ENCODE results near the gene KREMEN1.
A peak's percentile ranks its signal among the peaks of the same experiment; 100 is the strongest.

Gene KREMEN1

GRCh38 chr22:29157759-29158535 is 85.1 kb downstream of the KREMEN1 start:
- H4K5ac ChIP-seq (ENCODE audit: low read length) = no peak overlapping the region
- H3K27ac ChIP-seq (ENCODE audit: low read depth, low read length) = no peak overlapping the region
- no peak overlapping the region for H2AK5ac ChIP-seq (ENCODE audit: low read length)
- no peak overlapping the region for H3K4me2 ChIP-seq (ENCODE audit: low read length)
- H3K4ac ChIP-seq (ENCODE audit: low read depth, low read length) = no peak overlapping the region
- no peaks in the 10 kb centered on the region for H3K79me1 ChIP-seq (ENCODE audit: low read length)
- H4K8ac ChIP-seq (ENCODE audit: low read depth, low read length) = no peak overlapping the region
- H3K23ac ChIP-seq (ENCODE audit: low read length) = no peak overlapping the region
- H3K56ac ChIP-seq (ENCODE audit: low read length) = no peak overlapping the region
- no peak overlapping the region for H2BK120ac ChIP-seq (ENCODE audit: low read depth, low read length)
- no peak overlapping the region for H2BK5ac ChIP-seq (ENCODE audit: low read length)
- H3K79me2 ChIP-seq (ENCODE audit: control insufficient read depth, insufficient read depth, low read length) = no peaks in the 10 kb centered on the region
- no peak overlapping the region for H3K18ac ChIP-seq (ENCODE audit: low read length)
- WGBS (ENCODE audit: extremely low coverage, insufficient coverage, low lambda C conversion rate) = no CpG with 5 or more reads among the region's 11 CpGs
- H3K9ac ChIP-seq (ENCODE audit: low read length) = no peak overlapping the region
- H2BK15ac ChIP-seq (replicated peaks; ENCODE audit: low read depth) = no peak overlapping the region
- H3K36me3 ChIP-seq (ENCODE audit: control insufficient read depth, insufficient read depth, low read length) = no peaks in the 10 kb centered on the region
- H3K4me3 ChIP-seq (ENCODE audit: low read length) = no peak overlapping the region
- DNase-seq = peak; percentile 65
- no peaks in the 10 kb centered on the region for H3K27me3 ChIP-seq (ENCODE audit: insufficient read depth, low read length, poor library complexity)
- peaks cover 2% of the 10 kb centered on the region for H3K4me1 ChIP-seq (ENCODE audit: control insufficient read depth, low read depth, low read length)

- Histone ChIP-seq H3K79me1 (ENCODE audit: low read length) (no peaks in the 10 kb centered on the region), H3K9ac (ENCODE audit: low read length) (no peak overlapping the region), H4K5ac (ENCODE audit: low read length) (no peak overlapping the region), H3K4me3 (ENCODE audit: low read length) (no peak overlapping the region), H3K27me3 (ENCODE audit: insufficient read depth, low read length, poor library complexity) (no peaks in the 10 kb centered on the region), H4K8ac (ENCODE audit: low read depth, low read length) (no peak overlapping the region), H3K56ac (ENCODE audit: low read length) (no peak overlapping the region), H3K27ac (ENCODE audit: low read depth, low read length) (no peak overlapping the region), H3K79me2 (ENCODE audit: control insufficient read depth, insufficient read depth, low read length) (no peaks in the 10 kb centered on the region), H2BK15ac (replicated peaks; ENCODE audit: low read depth) (no peak overlapping the region), H3K4ac (ENCODE audit: low read depth, low read length) (no peak overlapping the region), H3K18ac (ENCODE audit: low read length) (no peak overlapping the region), H3K36me3 (ENCODE audit: control insufficient read depth, insufficient read depth, low read length) (no peaks in the 10 kb centered on the region), H2BK5ac (ENCODE audit: low read length) (no peak overlapping the region), H3K4me1 (ENCODE audit: control insufficient read depth, low read depth, low read length) (no peaks in the 10 kb centered on the region), H2BK120ac (ENCODE audit: low read depth, low read length) (no peak overlapping the region), H2AK5ac (ENCODE audit: low read length) (no peak overlapping the region), H3K23ac (ENCODE audit: low read length) (no peak overlapping the region), H3K4me2 (ENCODE audit: low read length) (no peak overlapping the region)
- no peak for DNase-seq
- no CpG with 5 or more reads among the region's 5 CpGs for WGBS (ENCODE audit: extremely low coverage, insufficient coverage, low lambda C conversion rate)
Measured at GRCh38 chr22:29158546-29158945, 85.7 kb downstream of the KREMEN1 start.

GRCh38 chr22:29163808-29164207 is 91.0 kb downstream of the KREMEN1 start:
- Histone ChIP-seq H3K18ac (ENCODE audit: low read length) (no peak overlapping the region), H2BK120ac (ENCODE audit: low read depth, low read length) (no peak overlapping the region), H3K4me3 (ENCODE audit: low read length) (no peak overlapping the region), H3K4me2 (ENCODE audit: low read length) (no peak overlapping the region), H2BK5ac (ENCODE audit: low read length) (no peak overlapping the region), H3K27me3 (ENCODE audit: insufficient read depth, low read length, poor library complexity) (no peaks in the 10 kb centered on the region), H3K56ac (ENCODE audit: low read length) (no peak overlapping the region), H3K23ac (ENCODE audit: low read length) (no peak overlapping the region), H3K27ac (ENCODE audit: low read depth, low read length) (no peak overlapping the region), H3K9ac (ENCODE audit: low read length) (no peak overlapping the region), H3K36me3 (ENCODE audit: control insufficient read depth, insufficient read depth, low read length) (no peaks in the 10 kb centered on the region), H4K8ac (ENCODE audit: low read depth, low read length) (no peak overlapping the region), H4K5ac (ENCODE audit: low read length) (no peak overlapping the region), H3K79me2 (ENCODE audit: control insufficient read depth, insufficient read depth, low read length) (no peaks in the 10 kb centered on the region), H3K79me1 (ENCODE audit: low read length) (no peaks in the 10 kb centered on the region), H3K4ac (ENCODE audit: low read depth, low read length) (no peak overlapping the region), H3K4me1 (ENCODE audit: control insufficient read depth, low read depth, low read length) (no peaks in the 10 kb centered on the region), H2BK15ac (replicated peaks; ENCODE audit: low read depth) (no peak overlapping the region), H2AK5ac (ENCODE audit: low read length) (no peak overlapping the region)
- WGBS (ENCODE audit: extremely low coverage, insufficient coverage, low lambda C conversion rate) = no CpG with 5 or more reads among the region's 13 CpGs
- no peak for DNase-seq

- no peaks in the 10 kb centered on the region for H3K79me2 ChIP-seq (ENCODE audit: control insufficient read depth, insufficient read depth, low read length)
- H3K27ac ChIP-seq (ENCODE audit: low read depth, low read length) = no peak overlapping the region
- no peaks in the 10 kb centered on the region for H3K36me3 ChIP-seq (ENCODE audit: control insufficient read depth, insufficient read depth, low read length)
- no peak overlapping the region for H2BK15ac ChIP-seq (replicated peaks; ENCODE audit: low read depth)
- H3K23ac ChIP-seq (ENCODE audit: low read length) = no peak overlapping the region
- no peak overlapping the region for H3K4me2 ChIP-seq (ENCODE audit: low read length)
- H3K56ac ChIP-seq (ENCODE audit: low read length) = no peak overlapping the region
- no peak overlapping the region for H2BK5ac ChIP-seq (ENCODE audit: low read length)
- H3K4me1 ChIP-seq (ENCODE audit: control insufficient read depth, low read depth, low read length) = no peaks in the 10 kb centered on the region
- no peaks in the 10 kb centered on the region for H3K27me3 ChIP-seq (ENCODE audit: insufficient read depth, low read length, poor library complexity)
- no peaks in the 10 kb centered on the region for H3K79me1 ChIP-seq (ENCODE audit: low read length)
- WGBS (ENCODE audit: extremely low coverage, insufficient coverage, low lambda C conversion rate) = no CpG with 5 or more reads among the region's 11 CpGs
- H2BK120ac ChIP-seq (ENCODE audit: low read depth, low read length) = no peak overlapping the region
- H2AK5ac ChIP-seq (ENCODE audit: low read length) = no peak overlapping the region
- no peak overlapping the region for H3K18ac ChIP-seq (ENCODE audit: low read length)
- H4K8ac ChIP-seq (ENCODE audit: low read depth, low read length) = no peak overlapping the region
- no peak for DNase-seq
- H3K4ac ChIP-seq (ENCODE audit: low read depth, low read length) = no peak overlapping the region
- H3K4me3 ChIP-seq (ENCODE audit: low read length) = no peak overlapping the region
- no peak overlapping the region for H3K9ac ChIP-seq (ENCODE audit: low read length)
- H4K5ac ChIP-seq (ENCODE audit: low read length) = no peak overlapping the region
Measured at GRCh38 chr22:29165321-29166060, 92.7 kb downstream of the KREMEN1 start.

GRCh38 chr22:29166180-29166579 is 93.3 kb downstream of the KREMEN1 start:
- no peak overlapping the region for H4K5ac ChIP-seq (ENCODE audit: low read length)
- no peak overlapping the region for H3K56ac ChIP-seq (ENCODE audit: low read length)
- DNase-seq = no peak
- no peak overlapping the region for H3K4me2 ChIP-seq (ENCODE audit: low read length)
- H2AK5ac ChIP-seq (ENCODE audit: low read length) = no peak overlapping the region
- H3K4me3 ChIP-seq (ENCODE audit: low read length) = no peak overlapping the region
- no peaks in the 10 kb centered on the region for H3K27me3 ChIP-seq (ENCODE audit: insufficient read depth, low read length, poor library complexity)
- H2BK5ac ChIP-seq (ENCODE audit: low read length) = no peak overlapping the region
- no peaks in the 10 kb centered on the region for H3K36me3 ChIP-seq (ENCODE audit: control insufficient read depth, insufficient read depth, low read length)
- H2BK120ac ChIP-seq (ENCODE audit: low read depth, low read length) = no peak overlapping the region
- no peaks in the 10 kb centered on the region for H3K79me1 ChIP-seq (ENCODE audit: low read length)
- H4K8ac ChIP-seq (ENCODE audit: low read depth, low read length) = no peak overlapping the region
- no peak overlapping the region for H2BK15ac ChIP-seq (replicated peaks; ENCODE audit: low read depth)
- H3K18ac ChIP-seq (ENCODE audit: low read length) = no peak overlapping the region
- H3K23ac ChIP-seq (ENCODE audit: low read length) = no peak overlapping the region
- no CpG with 5 or more reads among the region's 6 CpGs for WGBS (ENCODE audit: extremely low coverage, insufficient coverage, low lambda C conversion rate)
- H3K4ac ChIP-seq (ENCODE audit: low read depth, low read length) = no peak overlapping the region
- no peaks in the 10 kb centered on the region for H3K4me1 ChIP-seq (ENCODE audit: control insufficient read depth, low read depth, low read length)
- no peak overlapping the region for H3K9ac ChIP-seq (ENCODE audit: low read length)
- no peaks in the 10 kb centered on the region for H3K79me2 ChIP-seq (ENCODE audit: control insufficient read depth, insufficient read depth, low read length)
- H3K27ac ChIP-seq (ENCODE audit: low read depth, low read length) = no peak overlapping the region
